AG08396 (cell line): ENCODE results near the gene PSMG1.
"Not testable (repeated sequence)": the region's sequence is repeated elsewhere in the genome, so short reads cannot be mapped to it uniquely, and the experiment has no call there.

ENCODE experiments used
- DNase-seq: peaks from one replicate; pipeline ENCODE4 v3.0.0; 2012; ENCODE audit warnings: low spot score, mixed read lengths

Gene PSMG1

DNA sequence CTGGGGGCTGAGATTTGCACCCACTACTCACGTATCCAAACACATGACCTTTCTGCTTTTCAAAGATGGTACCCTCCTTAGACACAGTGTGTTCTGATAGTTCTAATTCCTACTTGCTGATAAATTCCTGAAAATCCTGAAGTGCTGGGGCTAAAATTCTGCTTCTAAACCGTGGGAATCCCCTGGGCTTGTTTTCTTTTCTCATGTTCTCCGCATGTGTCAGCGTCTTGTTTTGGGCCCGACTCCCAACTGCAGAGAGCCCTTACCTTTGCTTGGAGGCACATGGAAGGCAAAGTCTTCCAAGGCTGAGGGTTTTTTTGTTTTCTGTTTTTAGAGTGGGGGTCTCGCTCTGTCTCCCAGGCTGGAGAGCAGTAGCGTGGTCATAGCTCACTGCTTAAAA is 27.2 kb downstream of the PSMG1 start:
- peak; percentile 56 for DNase-seq

DNA sequence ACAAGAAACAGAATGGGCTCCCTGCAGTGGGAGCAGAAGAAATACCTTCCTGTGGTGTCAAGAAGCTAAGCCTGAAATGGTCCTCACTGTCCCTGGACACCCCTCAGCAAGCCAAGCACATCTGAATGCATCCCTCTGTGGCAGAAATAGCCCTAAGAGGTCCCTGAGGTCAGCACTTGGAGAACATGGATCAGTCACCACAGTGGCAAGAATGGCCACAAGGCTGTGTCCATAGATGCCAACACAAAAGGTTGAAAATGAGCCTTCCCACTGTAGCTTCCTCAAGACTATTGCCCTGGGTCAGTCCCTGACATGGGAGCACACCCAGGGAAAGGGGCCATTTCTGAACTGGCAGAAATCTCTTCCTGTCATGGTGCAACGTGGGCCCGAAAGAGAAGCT is 27.7 kb downstream of the PSMG1 start:
- DNase-seq, result no peak

DNA sequence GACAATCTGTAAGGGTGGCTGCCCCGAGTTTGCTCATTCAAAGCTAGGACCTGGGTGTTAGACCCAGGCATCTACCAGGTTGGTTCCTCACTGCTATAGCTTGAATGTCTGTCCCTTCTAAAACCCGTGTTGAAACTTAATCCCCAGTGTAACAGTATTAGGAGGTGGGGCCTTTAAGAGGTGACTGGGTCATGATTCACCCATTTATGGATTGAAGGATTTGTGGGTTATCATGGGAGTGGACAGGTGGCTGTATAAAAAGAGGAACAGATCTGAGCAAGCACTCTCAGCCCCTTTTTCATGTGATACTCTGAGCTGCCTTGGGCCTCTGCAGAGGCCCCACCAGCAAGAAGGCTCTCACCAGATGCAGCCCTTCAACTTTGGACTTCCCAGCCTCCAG is 29.4 kb downstream of the PSMG1 start:
- DNase-seq, result no peak

DNA sequence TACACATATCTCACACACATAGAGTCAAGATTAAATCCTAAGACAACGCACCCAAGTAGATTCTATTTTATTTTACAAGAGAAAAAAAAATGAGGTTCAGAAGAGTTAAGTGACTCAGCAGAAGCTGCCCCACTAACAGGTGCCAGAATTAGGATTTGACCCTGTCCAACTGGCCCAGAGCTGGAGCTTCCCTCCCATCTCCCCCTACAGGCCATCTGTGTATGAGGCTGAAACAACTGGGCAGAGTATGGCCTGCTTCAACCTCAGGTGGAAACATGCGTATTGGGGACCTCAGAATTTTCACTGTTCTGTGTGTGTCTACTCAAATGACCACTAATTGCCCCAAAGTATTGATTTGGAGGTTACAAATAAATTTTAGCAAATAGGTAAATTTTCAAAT is 29.9 kb downstream of the PSMG1 start:
- DNase-seq, result peak; percentile 36

DNA sequence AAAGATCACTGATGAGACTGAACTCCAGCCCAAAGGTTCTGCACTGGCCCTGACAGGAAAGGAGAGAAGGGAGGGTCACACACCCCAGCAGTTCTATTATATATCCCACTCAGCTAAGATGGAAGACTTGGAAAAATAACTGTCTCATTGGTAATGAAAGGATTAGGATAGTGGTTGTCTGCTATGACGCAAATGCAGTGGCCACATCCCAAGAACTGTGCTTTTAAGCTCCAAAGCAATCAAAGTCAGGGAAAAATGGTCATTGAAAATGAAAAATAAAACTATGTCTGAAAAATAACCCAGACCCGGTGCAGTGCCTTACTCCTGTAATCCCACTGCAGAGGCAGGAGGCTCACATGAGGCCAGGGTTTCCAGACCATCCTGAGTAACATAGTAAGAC is 31.0 kb downstream of the PSMG1 start:
- DNase-seq, result no peak

DNA sequence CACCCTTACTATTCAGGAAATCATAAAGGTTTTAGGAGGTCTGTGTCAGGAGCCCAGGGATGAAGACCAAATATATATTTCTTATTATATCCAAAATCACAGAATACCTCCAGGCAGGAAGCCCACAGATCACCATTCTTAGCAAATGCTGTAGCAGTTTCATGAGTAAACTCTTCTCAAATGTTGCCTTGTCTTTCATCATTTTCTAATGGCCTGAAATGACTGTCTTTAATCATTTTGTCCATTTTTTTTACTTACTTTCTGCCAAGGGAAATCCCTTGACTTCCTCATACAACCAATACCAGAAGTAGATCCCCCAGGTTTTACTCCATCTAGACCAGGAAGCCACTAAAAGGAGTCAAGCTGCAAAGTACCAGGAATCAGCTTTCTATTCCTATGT is 32.4 kb downstream of the PSMG1 start:
- DNase-seq, result no peak

DNA sequence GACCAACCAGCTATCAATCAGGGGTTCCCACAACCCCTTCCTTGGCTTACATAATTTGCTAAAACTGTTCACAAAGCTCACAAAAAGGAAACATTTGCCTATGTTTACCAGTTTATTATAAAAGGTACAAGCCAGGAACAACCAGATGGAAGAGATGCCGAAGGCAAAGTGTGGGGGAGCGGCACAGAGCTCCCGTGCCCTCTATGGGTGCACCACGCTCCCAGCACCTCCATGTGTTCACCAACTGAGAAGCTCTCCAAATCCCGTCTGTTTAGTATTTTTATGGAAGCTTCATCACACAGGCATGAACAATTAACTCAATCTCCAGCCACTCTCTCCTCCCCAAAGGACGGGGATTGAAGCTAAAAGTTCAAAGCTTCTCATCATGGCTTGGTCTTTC is 32.9 kb downstream of the PSMG1 start:
- no peak for DNase-seq

DNA sequence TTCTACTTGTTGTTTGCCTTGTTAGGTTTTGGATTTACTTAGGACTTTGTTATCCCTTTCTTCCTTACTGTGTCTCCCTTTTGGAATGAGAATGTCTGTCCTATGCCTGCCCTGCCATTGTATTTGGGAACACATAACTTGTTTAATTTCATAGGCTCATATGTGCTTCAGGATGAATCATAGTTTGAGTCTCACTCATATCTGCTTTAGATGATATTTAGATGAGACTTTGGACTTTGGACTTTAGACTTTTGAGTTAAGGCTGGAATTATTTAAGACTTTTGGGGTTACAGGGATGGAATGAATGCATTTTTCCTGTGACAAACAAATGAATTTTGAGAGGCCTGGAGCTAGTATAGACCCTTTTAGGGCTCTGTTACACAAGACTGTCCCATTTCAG is 33.4 kb downstream of the PSMG1 start:
- DNase-seq, result no peak

DNA sequence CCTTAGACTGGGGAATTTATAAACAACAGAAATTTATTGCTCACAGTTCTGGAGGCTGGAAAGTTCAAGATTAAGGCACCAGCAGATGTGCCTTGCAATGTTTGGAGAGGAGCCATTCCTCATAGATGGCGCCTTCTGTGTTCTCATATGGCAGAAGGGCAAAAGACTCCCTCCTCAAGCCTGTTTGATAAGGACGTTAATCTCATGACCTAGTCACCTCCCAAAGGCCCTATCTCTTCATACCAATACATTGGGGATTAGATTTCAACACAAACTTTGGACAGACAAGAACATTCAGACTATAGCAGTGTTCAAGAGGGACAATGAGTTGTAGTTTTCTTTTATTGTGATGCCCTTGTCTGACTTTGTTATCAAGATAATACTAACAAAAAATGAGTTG is 34.3 kb downstream of the PSMG1 start:
- no peak for DNase-seq

DNA sequence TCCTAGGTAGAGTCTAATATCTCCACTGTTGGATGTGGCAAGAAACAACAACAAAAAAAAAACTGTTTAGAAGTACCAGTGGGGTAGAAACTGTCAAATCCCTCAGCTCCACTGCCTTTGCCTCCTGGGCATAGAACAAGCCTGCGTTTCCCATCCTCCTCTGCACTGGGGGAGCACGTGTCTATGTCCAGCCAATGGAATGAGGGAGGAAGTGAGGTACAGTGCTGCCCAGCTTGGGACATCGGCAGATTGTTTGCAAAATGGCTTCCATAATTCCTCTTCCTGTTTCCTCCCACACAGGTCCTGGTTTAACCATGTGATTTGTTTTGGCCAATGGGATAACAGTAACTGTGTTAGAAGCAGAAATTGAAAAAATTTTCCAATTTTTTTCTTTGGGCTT is 39.1 kb downstream of the PSMG1 start:
- DNase-seq, result no peak

DNA sequence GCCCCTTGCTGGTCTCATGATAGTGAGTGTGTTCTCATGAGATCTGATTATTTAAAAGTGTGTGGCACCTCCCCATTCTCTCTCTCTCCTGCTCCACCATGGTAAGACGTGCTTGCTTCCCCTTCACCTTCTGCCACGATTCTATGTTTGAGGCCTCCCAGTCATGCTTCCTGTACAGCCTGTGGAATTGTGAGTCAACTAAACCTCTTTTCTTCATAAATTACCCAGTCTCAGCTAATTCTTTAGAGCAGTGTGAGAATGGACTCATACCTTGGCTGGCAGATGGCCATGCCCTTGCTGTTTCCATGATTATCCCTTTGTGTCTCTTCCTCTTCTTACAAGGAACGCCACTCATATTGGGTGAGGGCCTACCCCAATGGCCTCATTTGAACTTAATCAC is 40.3 kb downstream of the PSMG1 start:
- no peak for DNase-seq

DNA sequence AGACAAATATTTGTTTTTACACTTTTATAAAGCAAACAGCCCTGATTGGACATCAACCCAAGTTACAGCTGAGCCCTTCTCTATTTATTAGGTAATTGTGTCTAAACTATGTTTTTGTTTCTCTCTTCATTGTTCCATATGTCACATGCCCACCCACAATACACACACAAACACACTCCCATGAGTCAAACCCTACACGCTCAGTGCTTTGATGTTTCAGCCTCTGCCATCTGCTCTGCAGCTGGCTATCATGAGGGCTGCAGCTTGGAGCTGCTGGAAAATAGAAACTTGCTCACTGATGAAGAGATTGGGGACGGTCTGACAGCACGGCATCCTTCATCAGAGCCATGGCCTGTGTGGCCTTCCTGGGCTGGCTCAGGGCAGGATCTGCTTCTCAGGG is 41.7 kb downstream of the PSMG1 start:
- no peak for DNase-seq

DNA sequence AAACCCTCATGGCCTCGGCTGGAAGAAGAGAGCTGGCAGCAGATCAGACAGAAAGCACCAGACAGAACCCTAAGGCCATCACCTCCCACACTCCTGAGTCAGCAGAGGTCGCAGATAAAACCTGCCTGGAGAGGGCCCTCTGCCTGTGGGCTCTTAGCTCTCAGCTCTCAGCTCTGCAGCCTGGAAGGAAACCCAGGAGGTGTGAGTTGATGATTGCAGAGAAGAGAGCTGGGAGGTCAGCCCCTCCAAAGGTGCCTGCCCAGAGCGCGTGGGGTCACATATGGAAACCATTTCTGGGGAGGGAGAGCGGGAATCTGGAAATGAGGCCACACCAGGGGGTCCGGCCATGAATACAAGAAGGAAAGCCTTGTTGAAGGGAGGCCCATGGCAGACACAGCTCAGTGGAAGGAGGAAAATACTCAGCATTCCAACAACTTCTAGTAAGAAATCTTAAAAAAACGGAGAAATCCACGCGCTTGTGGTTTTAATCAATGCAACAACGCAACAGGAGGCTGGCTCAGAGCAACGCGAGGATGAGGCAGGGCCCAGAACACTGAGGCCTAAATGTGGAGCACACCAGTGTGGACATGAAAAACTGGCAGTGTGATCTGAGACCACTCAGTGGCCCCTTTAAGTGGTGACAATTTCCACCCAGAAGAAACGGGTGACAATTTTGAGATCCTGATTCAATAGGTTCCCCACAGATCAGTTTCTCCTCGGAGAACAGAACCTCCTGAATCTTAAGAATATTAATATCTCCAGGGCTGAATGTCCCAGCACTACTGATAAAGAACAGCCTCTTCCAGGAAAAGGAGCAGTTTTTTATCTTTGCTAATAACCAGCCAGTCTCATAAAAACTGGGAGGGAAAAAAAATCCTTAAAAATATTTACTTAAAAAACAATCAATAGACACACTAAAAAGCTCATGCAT is 45.7 kb downstream of the PSMG1 start:
- DNase-seq, result no peak

DNA sequence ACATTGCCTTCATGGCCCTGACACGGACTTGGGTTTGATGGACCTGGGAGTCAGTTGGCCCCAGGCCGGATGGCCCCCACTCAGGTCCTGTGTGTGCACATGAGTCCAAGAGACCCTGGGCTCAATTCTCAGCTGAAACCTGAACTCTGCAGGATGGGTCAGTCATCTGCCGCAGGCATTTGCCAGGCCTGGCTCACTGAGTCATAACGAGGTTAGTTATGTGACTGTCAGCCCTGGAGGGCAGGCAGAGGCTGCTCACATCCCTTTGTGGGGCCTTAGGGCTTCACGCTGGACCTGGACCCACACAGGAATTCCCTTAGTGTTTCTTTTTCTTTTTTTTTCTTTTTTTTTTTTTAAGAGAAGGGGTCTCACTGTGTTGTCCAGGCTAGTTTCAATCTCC is 46.5 kb downstream of the PSMG1 start:
- DNase-seq, result peak; percentile 52

DNA sequence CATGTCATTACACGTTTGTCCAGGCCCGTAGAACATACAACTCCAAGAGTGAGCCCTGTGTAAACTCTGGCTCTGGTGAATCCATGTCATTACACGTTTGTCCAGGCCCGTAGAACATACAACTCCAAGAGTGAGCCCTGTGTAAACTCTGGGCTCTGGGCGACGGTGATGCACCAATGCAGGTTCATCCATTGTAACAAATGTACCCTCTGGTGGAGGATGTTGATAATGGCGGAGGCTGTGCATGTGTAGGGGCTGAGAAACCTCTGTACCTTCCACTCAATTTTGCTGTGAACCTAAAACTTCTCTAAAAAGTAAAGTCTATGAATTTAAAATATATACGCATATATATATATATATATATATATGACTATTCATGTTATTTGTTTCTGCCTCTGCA is 47.1 kb downstream of the PSMG1 start:
- not testable (repeated sequence) for DNase-seq

DNA sequence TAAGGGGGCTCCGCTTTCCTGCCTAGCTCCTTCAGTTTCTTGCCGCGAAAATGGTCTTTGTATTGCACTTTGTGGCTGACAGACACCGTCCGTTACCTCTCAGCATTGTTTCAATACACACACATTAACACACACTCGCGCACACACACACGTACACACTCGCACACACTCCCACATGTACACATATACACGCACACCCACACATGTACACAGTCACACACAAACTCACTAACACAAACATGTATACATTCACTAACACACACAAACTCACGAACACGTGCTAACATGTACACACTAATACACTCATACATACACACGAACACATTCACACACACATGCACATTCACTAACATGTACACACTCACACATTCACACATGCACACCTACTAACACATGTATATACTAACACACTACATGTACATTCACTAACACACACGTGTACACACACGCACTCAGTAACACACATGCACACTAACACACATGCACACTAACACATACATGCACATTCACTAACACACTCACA is 48.9 kb downstream of the PSMG1 start:
- DNase-seq, result no peak

DNA sequence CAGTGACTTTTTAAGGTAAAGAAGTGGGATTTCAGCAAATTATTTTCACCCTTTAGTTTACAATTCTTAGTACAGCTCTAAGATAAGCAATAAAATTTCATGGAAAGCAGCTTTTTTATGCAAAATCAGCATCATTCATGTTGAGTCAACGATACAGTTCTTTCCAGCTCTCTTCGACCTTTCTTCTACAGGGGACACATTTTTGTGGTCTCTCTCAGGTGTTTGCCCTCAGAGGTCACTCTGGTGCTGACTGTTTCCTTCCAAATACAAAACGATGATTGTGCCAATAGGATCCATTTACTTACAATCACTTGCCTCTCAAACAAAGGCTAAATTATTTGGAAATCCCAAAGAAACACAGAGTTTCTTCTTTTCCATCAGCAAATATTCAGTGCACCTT is 51.0 kb downstream of the PSMG1 start:
- no peak for DNase-seq

DNA sequence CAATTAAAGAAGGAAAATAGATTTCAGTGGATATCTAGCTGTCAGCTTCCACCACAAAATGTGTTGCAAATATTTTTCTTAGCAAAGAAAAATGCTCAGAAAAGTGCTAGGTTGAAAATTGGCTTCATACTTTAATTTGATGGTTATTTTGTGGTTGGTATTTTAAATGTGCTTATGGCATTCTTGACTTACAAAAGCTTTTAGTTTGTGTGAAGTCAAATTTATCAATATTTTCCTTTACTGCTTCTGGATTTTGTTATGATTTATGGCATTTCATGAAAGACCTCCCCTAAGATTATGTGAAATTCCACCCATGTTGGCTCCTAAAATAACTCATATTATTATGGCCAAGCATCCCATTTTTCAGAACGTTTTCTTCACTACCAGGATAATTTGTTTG is 51.5 kb downstream of the PSMG1 start:
- DNase-seq, result no peak

DNA sequence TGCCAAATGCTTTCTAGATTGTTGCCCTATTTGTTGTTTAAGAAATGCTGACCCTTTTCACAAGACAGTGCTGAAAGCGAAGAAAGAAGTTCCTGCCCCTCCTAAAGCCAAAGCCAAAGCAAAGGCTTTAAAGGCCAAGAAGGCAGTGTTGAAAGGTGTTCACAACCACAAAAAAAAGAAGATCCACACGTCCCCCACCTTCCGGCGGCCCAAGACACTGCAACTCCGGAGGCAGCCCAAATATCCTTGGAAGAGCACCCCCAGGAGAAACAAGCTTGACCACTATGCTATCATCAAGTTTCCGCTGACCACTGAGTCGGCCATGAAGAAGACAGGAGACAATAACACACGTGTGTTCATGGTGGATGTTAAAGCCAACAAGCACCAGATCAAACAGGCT is 55.7 kb downstream of the PSMG1 start:
- DNase-seq, result no peak

DNA sequence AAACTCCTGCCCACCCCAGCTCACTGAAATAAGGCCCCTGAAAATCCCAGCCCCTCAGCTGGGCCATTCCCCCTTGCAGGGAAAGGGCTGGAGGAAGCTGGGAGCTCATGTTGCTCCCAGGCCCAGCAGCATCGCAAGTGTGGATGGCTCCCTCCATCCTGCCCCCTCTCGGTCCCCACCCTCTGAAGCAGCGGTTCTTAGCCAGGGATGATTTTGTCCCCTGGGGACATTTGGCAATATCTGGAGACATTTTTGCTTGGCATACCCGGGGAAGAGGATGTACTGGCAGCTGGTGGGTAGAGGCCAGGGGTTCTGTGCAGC is 56.8 kb downstream of the PSMG1 start:
- no peak for DNase-seq

DNA sequence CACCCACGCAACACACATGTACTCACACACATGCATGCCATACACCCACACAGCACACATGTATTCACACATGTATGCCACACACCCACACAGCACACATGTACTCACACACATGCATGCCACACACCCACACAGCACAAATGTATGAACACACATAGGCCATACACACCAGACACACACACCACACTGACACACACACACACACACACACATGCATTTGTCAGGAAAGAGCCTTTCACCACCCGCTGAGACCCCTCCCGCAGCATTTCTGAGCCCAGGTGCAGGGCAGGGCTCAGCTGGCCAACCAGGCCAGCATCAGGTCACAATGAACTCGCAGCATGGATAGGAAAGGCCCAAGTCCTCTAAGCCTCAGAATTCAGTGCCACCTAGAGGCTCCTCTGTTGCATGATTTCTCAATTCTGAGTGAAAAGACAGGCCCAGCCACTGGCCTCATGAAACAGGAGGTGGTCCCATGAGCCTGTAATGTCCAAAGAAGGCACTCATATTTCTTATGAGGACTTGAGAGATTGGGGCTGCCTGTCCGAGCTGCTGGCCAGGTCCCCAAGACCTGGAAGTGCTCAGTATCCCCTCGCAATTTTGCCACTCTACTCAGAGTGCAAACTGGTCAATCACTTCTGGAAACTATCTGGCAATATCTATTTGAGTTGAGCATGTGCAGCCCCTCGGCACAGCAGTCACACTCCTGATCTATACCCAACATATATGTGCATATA is 57.3 kb downstream of the PSMG1 start:
- peak; percentile 67 for DNase-seq
